ENCODE results near the gene NELL1. TPM values are rescaled to one million over a fixed set of nuclear protein-coding genes. Genes with fewer than 3 reads are reported as not detected.

NELL1 gene
- total RNA-seq, 1 experiment from 2014 or later: not detected

DNA sequence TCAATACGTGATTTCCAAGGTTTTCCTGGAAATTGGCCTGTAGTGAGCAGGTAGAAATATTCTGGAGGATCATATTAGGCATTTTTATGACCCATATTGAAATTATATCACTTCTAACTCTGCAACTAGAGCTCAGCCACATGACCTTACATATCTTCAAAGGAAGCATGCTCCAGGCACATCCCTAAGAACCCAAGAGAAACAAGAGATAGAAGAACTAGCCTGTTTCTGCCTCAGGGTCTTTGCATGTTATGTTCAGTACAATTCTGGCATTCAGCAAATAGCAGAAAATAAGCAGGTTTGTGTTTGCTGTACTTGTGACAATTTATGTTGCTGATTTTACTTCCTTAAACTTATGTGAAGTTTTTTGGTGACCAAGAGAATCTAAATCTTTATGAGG is 859.8 kb downstream of the NELL1 start:
- Histone ChIP-seq H3K9me2 (replicated peaks; ENCODE audit: low read length) (no peaks in the 10 kb centered on the region), H2AFZ (ENCODE audit: low read length) (no peak overlapping the region), H3K36me3 (ENCODE audit: low read depth, low read length) (no peaks in the 10 kb centered on the region), H3K4me1 (ENCODE audit: insufficient read depth, low read length) (no peaks in the 10 kb centered on the region), H3K4me3 (ENCODE audit: low read length) (no peak overlapping the region), H3K27me3 (ENCODE audit: low read length) (no peaks in the 10 kb centered on the region), H3K9me3 (ENCODE audit: low read length) (no peaks in the 10 kb centered on the region), H4K20me1 (ENCODE audit: low read length) (no peaks in the 10 kb centered on the region), H3K27ac (ENCODE audit: low read length) (no peak overlapping the region), H3K9ac (ENCODE audit: low read length) (no peak overlapping the region), H3K79me2 (ENCODE audit: low read length) (no peaks in the 10 kb centered on the region), H3K4me2 (ENCODE audit: low read length) (no peak overlapping the region), H3F3A (ENCODE audit: low read length, unreplicated experiment) (no peaks in the 10 kb centered on the region)
- no TSS peak for BruUV-seq (replicated peaks)
- ChIA-PET CTCF (no interaction called here), POLR2A (ENCODE audit: unreplicated experiment) (no interaction called here)
- no peak for TF ChIP-seq EZH2phosphoT487 (IDR thresholded peaks at IDR 0.05; ENCODE audit: borderline replicate concordance, low read length)
- TF ChIP-seq, protein P1, sequence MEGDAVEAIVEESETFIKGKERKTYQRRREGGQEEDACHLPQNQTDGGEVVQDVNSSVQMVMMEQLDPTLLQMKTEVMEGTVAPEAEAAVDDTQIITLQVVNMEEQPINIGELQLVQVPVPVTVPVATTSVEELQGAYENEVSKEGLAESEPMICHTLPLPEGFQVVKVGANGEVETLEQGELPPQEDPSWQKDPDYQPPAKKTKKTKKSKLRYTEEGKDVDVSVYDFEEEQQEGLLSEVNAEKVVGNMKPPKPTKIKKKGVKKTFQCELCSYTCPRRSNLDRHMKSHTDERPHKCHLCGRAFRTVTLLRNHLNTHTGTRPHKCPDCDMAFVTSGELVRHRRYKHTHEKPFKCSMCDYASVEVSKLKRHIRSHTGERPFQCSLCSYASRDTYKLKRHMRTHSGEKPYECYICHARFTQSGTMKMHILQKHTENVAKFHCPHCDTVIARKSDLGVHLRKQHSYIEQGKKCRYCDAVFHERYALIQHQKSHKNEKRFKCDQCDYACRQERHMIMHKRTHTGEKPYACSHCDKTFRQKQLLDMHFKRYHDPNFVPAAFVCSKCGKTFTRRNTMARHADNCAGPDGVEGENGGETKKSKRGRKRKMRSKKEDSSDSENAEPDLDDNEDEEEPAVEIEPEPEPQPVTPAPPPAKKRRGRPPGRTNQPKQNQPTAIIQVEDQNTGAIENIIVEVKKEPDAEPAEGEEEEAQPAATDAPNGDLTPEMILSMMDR (conservative IDR thresholded peaks at IDR 0.05; ENCODE audit: low read depth, low read length): no peak
- TF ChIP-seq EZH2 (IDR thresholded peaks at IDR 0.05; ENCODE audit: low read length, unreplicated experiment): no peak
- intact Hi-C loops (cut with micrococcal nuclease): no loop called here
- ATAC-seq (no peak), DNase-seq (no peak)

DNA sequence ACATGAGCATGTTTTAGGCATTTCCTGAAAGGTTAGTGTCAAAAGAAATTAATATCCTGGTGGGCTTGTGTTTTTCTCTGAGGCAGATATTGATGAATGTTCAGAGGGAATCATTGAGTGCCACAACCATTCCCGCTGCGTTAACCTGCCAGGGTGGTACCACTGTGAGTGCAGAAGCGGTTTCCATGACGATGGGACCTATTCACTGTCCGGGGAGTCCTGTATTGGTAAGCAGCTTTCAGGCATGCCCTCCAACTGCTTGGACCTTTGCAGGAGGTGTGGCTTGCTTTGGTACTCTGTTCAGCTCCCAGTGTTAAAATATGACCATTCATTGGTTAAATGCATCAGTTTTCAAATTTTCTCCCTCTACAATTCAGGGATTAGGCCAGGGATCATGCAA is 864.9 kb downstream of the NELL1 start:
- H3F3A ChIP-seq (ENCODE audit: low read length, unreplicated experiment): no peaks in the 10 kb centered on the region
- intact Hi-C loops (cut with micrococcal nuclease): no loop called here
- no peak overlapping the region for H2AFZ ChIP-seq (ENCODE audit: low read length)
- no peak overlapping the region for H3K9ac ChIP-seq (ENCODE audit: low read length)
- no TSS peak for BruUV-seq (replicated peaks)
- no peak for ATAC-seq
- DNase-seq: no peak
- H3K9me3 ChIP-seq (ENCODE audit: low read length): no peaks in the 10 kb centered on the region
- no peak overlapping the region for H3K4me3 ChIP-seq (ENCODE audit: low read length)
- TF ChIP-seq, protein P1 (conservative IDR thresholded peaks at IDR 0.05; ENCODE audit: low read depth, low read length): no peak
- no peak for TF ChIP-seq EZH2phosphoT487 (IDR thresholded peaks at IDR 0.05; ENCODE audit: borderline replicate concordance, low read length)
- no peak for TF ChIP-seq EZH2 (IDR thresholded peaks at IDR 0.05; ENCODE audit: low read length, unreplicated experiment)
- H3K4me1 ChIP-seq (ENCODE audit: insufficient read depth, low read length): no peaks in the 10 kb centered on the region
- H3K36me3 ChIP-seq (ENCODE audit: low read depth, low read length): no peaks in the 10 kb centered on the region
- H3K79me2 ChIP-seq (ENCODE audit: low read length): no peaks in the 10 kb centered on the region
- H3K9me2 ChIP-seq (replicated peaks; ENCODE audit: low read length): no peaks in the 10 kb centered on the region
- H3K4me2 ChIP-seq (ENCODE audit: low read length): no peak overlapping the region
- H4K20me1 ChIP-seq (ENCODE audit: low read length): no peaks in the 10 kb centered on the region
- ChIA-PET POLR2A (ENCODE audit: unreplicated experiment) (no interaction called here), CTCF (no interaction called here)
- H3K27ac ChIP-seq (ENCODE audit: low read length): no peak overlapping the region
- H3K27me3 ChIP-seq (ENCODE audit: low read length): no peaks in the 10 kb centered on the region

DNA sequence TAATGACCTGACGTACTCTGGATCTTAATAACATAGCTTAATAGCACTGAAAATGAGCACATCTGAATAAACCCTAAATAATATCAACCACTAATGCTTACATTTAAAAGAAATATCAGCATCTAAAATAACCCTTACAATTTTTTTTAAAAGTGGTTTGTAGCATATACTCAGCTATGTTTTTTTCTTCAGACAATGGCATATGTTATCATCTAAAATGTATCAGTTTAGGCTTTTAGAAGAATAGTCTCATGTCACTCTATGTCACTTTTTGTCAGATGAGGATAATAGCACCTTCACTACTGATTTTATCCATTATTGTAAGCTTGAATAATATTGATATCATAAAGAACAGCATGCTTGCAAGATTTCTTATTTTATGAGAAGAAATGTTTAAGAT is 868.6 kb downstream of the NELL1 start:
- TF ChIP-seq EZH2phosphoT487 (IDR thresholded peaks at IDR 0.05; ENCODE audit: borderline replicate concordance, low read length): no peak
- TF ChIP-seq, protein P1 (conservative IDR thresholded peaks at IDR 0.05; ENCODE audit: low read depth, low read length): no peak
- no peak for TF ChIP-seq EZH2 (IDR thresholded peaks at IDR 0.05; ENCODE audit: low read length, unreplicated experiment)
- Histone ChIP-seq H3K36me3 (ENCODE audit: low read depth, low read length) (no peaks in the 10 kb centered on the region), H3K4me3 (ENCODE audit: low read length) (no peak overlapping the region), H3K9ac (ENCODE audit: low read length) (no peak overlapping the region), H3K9me2 (replicated peaks; ENCODE audit: low read length) (no peaks in the 10 kb centered on the region), H3F3A (ENCODE audit: low read length, unreplicated experiment) (no peaks in the 10 kb centered on the region), H4K20me1 (ENCODE audit: low read length) (no peaks in the 10 kb centered on the region), H3K79me2 (ENCODE audit: low read length) (no peaks in the 10 kb centered on the region), H2AFZ (ENCODE audit: low read length) (no peak overlapping the region), H3K27me3 (ENCODE audit: low read length) (no peaks in the 10 kb centered on the region), H3K9me3 (ENCODE audit: low read length) (no peaks in the 10 kb centered on the region), H3K4me2 (ENCODE audit: low read length) (no peak overlapping the region), H3K27ac (ENCODE audit: low read length) (no peak overlapping the region), H3K4me1 (ENCODE audit: insufficient read depth, low read length) (no peaks in the 10 kb centered on the region)
- DNase-seq (no peak), ATAC-seq (no peak)
- intact Hi-C loops (cut with micrococcal nuclease): no loop called here
- BruUV-seq (replicated peaks): no TSS peak
- ChIA-PET CTCF (no interaction called here), POLR2A (ENCODE audit: unreplicated experiment) (no interaction called here)
